BLaER1 (cell line): ENCODE results near the gene GPR22.

Experiments
- H3K27ac ChIP-seq: shearing (Covaris generic); formaldehyde crosslinking; 2 replicates; pipeline ENCODE4 v1.8.1; 2022
- H3K27me3 ChIP-seq: shearing (Covaris generic); formaldehyde crosslinking; 2 replicates; pipeline ENCODE4 v1.8.1; 2022
- H3K36me3 ChIP-seq: shearing (Covaris generic); formaldehyde crosslinking; 2 replicates; pipeline ENCODE4 v1.8.1; 2022
- H3K4me1 ChIP-seq: shearing (Covaris generic); formaldehyde crosslinking; 2 replicates; pipeline ENCODE4 v1.8.1; 2022
- H3K4me2 ChIP-seq: shearing (Covaris generic); formaldehyde crosslinking; 2 replicates; pipeline ENCODE4 v1.8.1; 2022
- H3K4me3 ChIP-seq: shearing (Covaris generic); formaldehyde crosslinking; 2 replicates; pipeline ENCODE4 v1.8.1; 2022
- H3K9ac ChIP-seq: shearing (Covaris generic); formaldehyde crosslinking; 2 replicates; pipeline ENCODE4 v1.8.1; 2022
- H3K9me3 ChIP-seq: shearing (Covaris generic); formaldehyde crosslinking; 2 replicates; pipeline ENCODE4 v1.8.1; 2022
- H4K20me1 ChIP-seq: shearing (Covaris generic); formaldehyde crosslinking; 2 replicates; pipeline ENCODE4 v1.8.1; 2022
- Cebpa-rat ChIP-seq: shearing (Covaris generic); IDR thresholded peaks from 2 replicates; pipeline ENCODE4 v1.8.1; 2022

GPR22 gene

DNA sequence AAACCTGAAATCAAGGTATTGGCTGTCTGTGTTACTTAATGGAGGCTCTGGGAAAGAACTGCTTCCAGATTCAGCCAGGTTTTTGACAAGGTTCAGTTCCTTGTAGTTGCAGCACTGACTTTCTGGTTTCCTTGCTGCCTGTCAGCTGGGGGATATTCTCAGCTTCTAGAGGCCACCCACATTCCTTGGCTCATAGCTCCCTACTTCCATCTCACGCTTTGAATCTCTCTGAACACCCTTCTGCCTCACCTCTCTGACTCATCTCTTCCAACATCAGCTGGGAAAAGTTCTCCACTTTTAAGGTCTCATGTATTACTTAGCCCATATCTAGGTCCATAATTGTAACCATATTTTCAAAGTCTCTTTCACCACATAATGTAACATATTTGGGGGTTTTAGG is 22.9 kb upstream of the GPR22 start:
- H3K9ac ChIP-seq: no peak overlapping the region
- peaks cover 8% of the 10 kb centered on the region for H3K9me3 ChIP-seq
- H3K4me3 ChIP-seq: no peak overlapping the region
- TF ChIP-seq Cebpa-rat: no peak
- peaks cover 5% of the 10 kb centered on the region; the same call in 1 of the 2 replicates for H3K36me3 ChIP-seq
- H3K27me3 ChIP-seq: no peaks in the 10 kb centered on the region
- no peaks in the 10 kb centered on the region for H4K20me1 ChIP-seq
- H3K4me1 ChIP-seq: no peaks in the 10 kb centered on the region
- H3K4me2 ChIP-seq: no peak overlapping the region
- no peak overlapping the region for H3K27ac ChIP-seq

DNA sequence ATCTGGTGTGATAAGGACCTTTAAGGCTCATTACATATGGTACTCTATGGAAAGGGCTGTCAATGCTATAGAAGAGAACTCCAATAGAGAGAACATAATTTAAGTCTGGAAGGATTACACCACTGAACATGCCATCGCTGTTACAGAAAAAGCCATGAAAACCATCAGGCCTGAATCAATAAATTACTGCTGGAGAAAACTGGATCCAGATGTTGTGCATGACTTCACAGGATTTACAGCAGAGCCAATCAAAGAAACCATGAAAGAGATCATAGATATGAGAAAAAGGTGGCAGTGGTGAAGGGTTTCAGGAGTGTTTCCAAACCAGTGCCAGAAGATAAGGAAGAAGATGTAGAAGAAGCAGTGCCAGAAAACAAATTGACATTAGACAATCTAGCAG is 18.9 kb upstream of the GPR22 start:
- no peak for TF ChIP-seq Cebpa-rat
- Histone ChIP-seq H3K4me3 (no peak overlapping the region), H3K4me2 (no peak overlapping the region), H3K27ac (no peak overlapping the region), H3K36me3 (no peaks in the 10 kb centered on the region), H3K9me3 (no peaks in the 10 kb centered on the region), H3K9ac (no peak overlapping the region), H4K20me1 (no peaks in the 10 kb centered on the region), H3K27me3 (no peaks in the 10 kb centered on the region), H3K4me1 (no peaks in the 10 kb centered on the region)

- no peaks in the 10 kb centered on the region for H4K20me1 ChIP-seq
- H3K4me3 ChIP-seq: no peak overlapping the region
- H3K4me2 ChIP-seq: no peak overlapping the region
- H3K27ac ChIP-seq: no peak overlapping the region
- no peak for TF ChIP-seq Cebpa-rat
- no peaks in the 10 kb centered on the region for H3K4me1 ChIP-seq
- H3K36me3 ChIP-seq: peaks cover 8% of the 10 kb centered on the region
- no peaks in the 10 kb centered on the region for H3K27me3 ChIP-seq
- H3K9ac ChIP-seq: no peak overlapping the region
- H3K9me3 ChIP-seq: peaks cover 4% of the 10 kb centered on the region; the same call in 1 of the 2 replicates
These were observed 16.5 kb upstream of the GPR22 start for GRCh38 chr7:107453388-107453787.

DNA sequence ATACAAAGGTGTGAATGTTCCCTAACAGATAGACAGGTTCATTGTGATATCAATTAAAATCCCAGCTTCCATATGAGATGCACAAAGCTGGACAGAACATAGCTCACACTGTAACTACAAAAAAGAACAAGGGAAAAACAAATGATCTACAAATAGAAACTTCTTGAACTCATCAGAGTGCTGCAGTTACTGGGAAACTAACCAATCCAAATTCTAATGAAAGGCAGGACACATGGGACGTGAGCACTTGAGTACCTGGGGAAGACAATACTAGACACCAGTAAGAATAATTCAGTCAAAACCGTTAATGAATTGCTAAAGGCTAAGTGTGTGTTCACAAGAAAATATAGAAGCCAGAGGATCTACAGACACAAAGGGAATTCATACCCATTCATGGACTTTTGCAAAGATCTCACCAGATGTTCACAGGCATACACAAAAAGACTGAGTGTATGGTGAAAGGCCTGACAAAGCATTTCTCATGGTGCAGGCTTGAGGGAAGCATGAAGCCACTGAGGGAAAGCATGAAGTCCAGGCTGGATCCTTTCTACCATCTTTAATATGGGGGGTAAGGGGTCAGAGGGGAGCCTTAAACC is 7.8 kb upstream of the GPR22 start:
- no peaks in the 10 kb centered on the region for H3K27me3 ChIP-seq
- no peak overlapping the region for H3K9ac ChIP-seq
- H3K27ac ChIP-seq: no peak overlapping the region
- H3K4me1 ChIP-seq: no peaks in the 10 kb centered on the region
- peaks cover 4% of the 10 kb centered on the region; the same call in 1 of the 2 replicates for H3K9me3 ChIP-seq
- no peak overlapping the region for H3K4me2 ChIP-seq
- H4K20me1 ChIP-seq: peaks cover 30% of the 10 kb centered on the region; the same call in 1 of the 2 replicates
- H3K36me3 ChIP-seq: peaks cover 14% of the 10 kb centered on the region
- no peak overlapping the region for H3K4me3 ChIP-seq
- no peak for TF ChIP-seq Cebpa-rat

- Histone ChIP-seq H3K9ac (no peak overlapping the region), H3K4me3 (no peak overlapping the region), H4K20me1 (peaks cover 30% of the 10 kb centered on the region; the same call in 1 of the 2 replicates), H3K4me2 (no peak overlapping the region), H3K4me1 (no peaks in the 10 kb centered on the region), H3K36me3 (peaks cover 6% of the 10 kb centered on the region), H3K27me3 (no peaks in the 10 kb centered on the region), H3K9me3 (no peaks in the 10 kb centered on the region), H3K27ac (no peak overlapping the region)
- TF ChIP-seq Cebpa-rat: no peak
These were observed 6.4 kb upstream of the GPR22 start for GRCh38 chr7:107463139-107464078.

- TF ChIP-seq Cebpa-rat: no peak
- no peaks in the 10 kb centered on the region for H3K27me3 ChIP-seq
- H4K20me1 ChIP-seq: peaks cover 33% of the 10 kb centered on the region; the same call in 1 of the 2 replicates
- H3K9me3 ChIP-seq: no peaks in the 10 kb centered on the region
- H3K9ac ChIP-seq: no peak overlapping the region
- H3K4me2 ChIP-seq: no peak overlapping the region
- H3K4me3 ChIP-seq: no peak overlapping the region
- no peak overlapping the region for H3K27ac ChIP-seq
- H3K36me3 ChIP-seq: no peaks in the 10 kb centered on the region
- H3K4me1 ChIP-seq: no peaks in the 10 kb centered on the region
These were observed 5.1 kb upstream of the GPR22 start for GRCh38 chr7:107464666-107465226.

DNA sequence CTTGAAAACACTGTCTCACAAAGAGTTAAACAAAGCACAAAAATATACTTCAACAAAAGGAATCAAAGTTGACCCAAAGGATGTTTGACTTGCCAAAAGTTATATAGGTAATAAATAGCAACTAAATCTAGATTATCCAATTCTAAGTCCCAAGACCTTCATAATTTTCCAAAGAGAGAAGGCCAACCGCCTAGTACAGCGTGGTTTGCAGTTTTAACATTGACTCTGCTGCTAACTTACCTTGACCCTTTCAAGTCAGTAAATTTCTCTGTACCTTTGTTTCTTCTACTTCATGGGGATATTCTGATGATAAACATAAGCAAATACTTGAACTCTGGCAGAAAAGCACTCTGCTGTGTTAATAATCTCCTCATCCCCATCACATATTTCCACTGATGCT is 1.9 kb upstream of the GPR22 start:
- H3K9me3 ChIP-seq: no peaks in the 10 kb centered on the region
- TF ChIP-seq Cebpa-rat: no peak

DNA sequence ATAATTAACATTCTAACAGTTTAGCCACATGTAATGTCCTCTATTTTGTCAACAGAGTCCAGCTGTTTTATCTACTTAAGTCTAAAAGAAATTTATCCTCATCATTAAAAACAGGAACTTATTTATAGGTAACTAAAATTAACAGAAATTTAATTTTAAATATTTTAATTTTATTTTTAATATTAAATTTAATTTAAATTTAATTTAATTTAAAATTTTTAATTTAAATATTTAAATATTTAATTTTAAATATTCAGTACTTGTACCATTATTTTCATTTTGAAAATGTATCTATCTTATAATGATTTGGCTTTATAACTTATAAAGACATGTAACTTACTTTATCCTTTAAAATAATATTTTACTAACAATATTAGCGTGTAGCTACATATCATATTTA is 1.0 kb upstream of the GPR22 start:
- TF ChIP-seq Cebpa-rat: no peak

More for the DNA sequence above, 1.9 kb upstream of the GPR22 start:
- H3K9ac ChIP-seq: no peak overlapping the region
- H3K4me1 ChIP-seq: no peaks in the 10 kb centered on the region
- peaks cover 27% of the 10 kb centered on the region; the same call in 1 of the 2 replicates for H4K20me1 ChIP-seq
- no peaks in the 10 kb centered on the region for H3K36me3 ChIP-seq
- no peak overlapping the region for H3K4me2 ChIP-seq
- no peaks in the 10 kb centered on the region for H3K27me3 ChIP-seq
- H3K27ac ChIP-seq: no peak overlapping the region
- H3K4me3 ChIP-seq: no peak overlapping the region

GRCh38 chr7:107471292-107472070 is 1.6 kb downstream of the GPR22 start:
- H3K27ac ChIP-seq: no peak overlapping the region
- TF ChIP-seq Cebpa-rat: no peak
- H4K20me1 ChIP-seq: 0 out of 2 replicates have a peak, but pooled peaks cover 7% of the 10 kb centered on the region
- no peak overlapping the region for H3K4me3 ChIP-seq
- H3K4me1 ChIP-seq: no peaks in the 10 kb centered on the region
- H3K36me3 ChIP-seq: no peaks in the 10 kb centered on the region
- H3K4me2 ChIP-seq: no peak overlapping the region
- no peak overlapping the region for H3K9ac ChIP-seq
- H3K27me3 ChIP-seq: no peaks in the 10 kb centered on the region
- H3K9me3 ChIP-seq: no peaks in the 10 kb centered on the region

More for the DNA sequence above, 1.0 kb upstream of the GPR22 start:
- Histone ChIP-seq H3K4me2 (no peak overlapping the region), H3K9ac (no peak overlapping the region), H4K20me1 (peaks cover 19% of the 10 kb centered on the region; the same call in 1 of the 2 replicates), H3K27ac (no peak overlapping the region), H3K4me1 (no peaks in the 10 kb centered on the region), H3K9me3 (no peaks in the 10 kb centered on the region), H3K4me3 (no peak overlapping the region), H3K36me3 (no peaks in the 10 kb centered on the region), H3K27me3 (no peaks in the 10 kb centered on the region)
